KMS-11 (cell line): ENCODE measurements around the gene KCNJ4.

Experiments used
- H2AFZ ChIP-seq: fragments of 200-600 bp; sonication (generic); 2 replicates; pipeline ENCODE4 v1.6.1; 2016; ENCODE audit warnings: antibody characterized with exemption, mixed run types, low read depth
- H3K27ac ChIP-seq: fragments of 200-600 bp; sonication (generic); 2 replicates; pipeline ENCODE4 v1.6.1; 2016; ENCODE audit warnings: mild to moderate bottlenecking, mixed run types
- H3K27me3 ChIP-seq: fragments of 200-600 bp; sonication (generic); 2 replicates; pipeline ENCODE4 v1.6.1; 2017; ENCODE audit warnings: mild to moderate bottlenecking, low read depth, mixed run types, moderate library complexity; ENCODE audit not compliant: insufficient read depth
- H3K36me3 ChIP-seq: fragments of 200-600 bp; sonication (generic); 2 replicates; pipeline ENCODE4 v1.6.1; 2017; ENCODE audit warnings: mild to moderate bottlenecking, mixed run types; ENCODE audit not compliant: insufficient read depth
- H3K4me1 ChIP-seq: fragments of 200-600 bp; sonication (generic); 2 replicates; pipeline ENCODE4 v1.6.1; 2016; ENCODE audit warnings: mild to moderate bottlenecking, low read depth, mixed run types; ENCODE audit not compliant: poor library complexity, severe bottlenecking
- H3K4me2 ChIP-seq: fragments of 200-600 bp; sonication (generic); 2 replicates; pipeline ENCODE4 v1.7.0; 2016; ENCODE audit warnings: mild to moderate bottlenecking, mixed run types
- H3K4me3 ChIP-seq: fragments of 200-600 bp; sonication (generic); IDR thresholded peaks from 2 replicates; pipeline ENCODE4 v1.6.1; 2017; ENCODE audit warnings: low read depth, low read length, mixed read lengths; ENCODE audit not compliant: insufficient read depth
- H3K79me2 ChIP-seq: fragments of 200-600 bp; sonication (generic); 2 replicates; pipeline ENCODE4 v1.6.1; 2016; ENCODE audit warnings: low read depth, mixed run types; ENCODE audit not compliant: insufficient read depth
- H3K9ac ChIP-seq: fragments of 200-600 bp; sonication (generic); 2 replicates; pipeline ENCODE4 v1.6.1; 2016; ENCODE audit warnings: mild to moderate bottlenecking, mixed run types
- H4K20me1 ChIP-seq: fragments of 200-600 bp; sonication (generic); 2 replicates; pipeline ENCODE4 v1.6.1; 2016; ENCODE audit warnings: mild to moderate bottlenecking, mixed run types; ENCODE audit not compliant: insufficient read depth
- TF ChIP-seq, protein P1 (sequence below): fragments of 200-600 bp; sonication (generic); conservative IDR thresholded peaks from 2 replicates; pipeline ENCODE4 v1.6.1; 2017; ENCODE audit warnings: low read depth, mild to moderate bottlenecking, antibody characterized with exemption, low read length, moderate library complexity, mixed read lengths

The KCNJ4 gene

DNA sequence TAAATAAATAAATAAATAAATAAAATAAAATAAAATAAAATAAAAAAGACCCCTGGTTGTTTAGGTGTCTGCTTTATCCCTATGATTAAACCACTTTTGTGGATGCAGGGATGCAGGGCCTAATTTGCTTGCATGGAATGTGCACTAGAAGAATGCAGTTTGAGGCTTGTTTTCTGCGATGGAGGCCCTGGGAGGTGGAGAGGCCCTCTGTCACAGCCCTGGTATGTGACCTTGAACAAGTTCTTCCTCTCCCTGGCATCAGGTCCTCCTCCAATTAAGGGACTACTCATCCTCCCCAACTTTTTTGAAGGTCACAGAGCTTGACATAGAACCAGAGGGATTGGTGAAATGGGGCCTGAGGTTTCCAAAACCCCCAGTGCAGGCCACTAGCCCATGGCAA lies 22.7 kb downstream of the KCNJ4 start:
- no peaks in the 10 kb centered on the region for H4K20me1 ChIP-seq
- H3K27ac ChIP-seq, result no peak overlapping the region
- H3K36me3 ChIP-seq, result no peaks in the 10 kb centered on the region
- H3K4me1 ChIP-seq, result no peaks in the 10 kb centered on the region
- H2AFZ ChIP-seq, result no peak overlapping the region
- H3K4me2 ChIP-seq, result no peak overlapping the region
- TF ChIP-seq, protein P1, sequence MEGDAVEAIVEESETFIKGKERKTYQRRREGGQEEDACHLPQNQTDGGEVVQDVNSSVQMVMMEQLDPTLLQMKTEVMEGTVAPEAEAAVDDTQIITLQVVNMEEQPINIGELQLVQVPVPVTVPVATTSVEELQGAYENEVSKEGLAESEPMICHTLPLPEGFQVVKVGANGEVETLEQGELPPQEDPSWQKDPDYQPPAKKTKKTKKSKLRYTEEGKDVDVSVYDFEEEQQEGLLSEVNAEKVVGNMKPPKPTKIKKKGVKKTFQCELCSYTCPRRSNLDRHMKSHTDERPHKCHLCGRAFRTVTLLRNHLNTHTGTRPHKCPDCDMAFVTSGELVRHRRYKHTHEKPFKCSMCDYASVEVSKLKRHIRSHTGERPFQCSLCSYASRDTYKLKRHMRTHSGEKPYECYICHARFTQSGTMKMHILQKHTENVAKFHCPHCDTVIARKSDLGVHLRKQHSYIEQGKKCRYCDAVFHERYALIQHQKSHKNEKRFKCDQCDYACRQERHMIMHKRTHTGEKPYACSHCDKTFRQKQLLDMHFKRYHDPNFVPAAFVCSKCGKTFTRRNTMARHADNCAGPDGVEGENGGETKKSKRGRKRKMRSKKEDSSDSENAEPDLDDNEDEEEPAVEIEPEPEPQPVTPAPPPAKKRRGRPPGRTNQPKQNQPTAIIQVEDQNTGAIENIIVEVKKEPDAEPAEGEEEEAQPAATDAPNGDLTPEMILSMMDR, result no peak
- H3K4me3 ChIP-seq, result no peak overlapping the region
- H3K27me3 ChIP-seq, result no peaks in the 10 kb centered on the region
- H3K9ac ChIP-seq, result no peak overlapping the region
- no peaks in the 10 kb centered on the region for H3K79me2 ChIP-seq

DNA sequence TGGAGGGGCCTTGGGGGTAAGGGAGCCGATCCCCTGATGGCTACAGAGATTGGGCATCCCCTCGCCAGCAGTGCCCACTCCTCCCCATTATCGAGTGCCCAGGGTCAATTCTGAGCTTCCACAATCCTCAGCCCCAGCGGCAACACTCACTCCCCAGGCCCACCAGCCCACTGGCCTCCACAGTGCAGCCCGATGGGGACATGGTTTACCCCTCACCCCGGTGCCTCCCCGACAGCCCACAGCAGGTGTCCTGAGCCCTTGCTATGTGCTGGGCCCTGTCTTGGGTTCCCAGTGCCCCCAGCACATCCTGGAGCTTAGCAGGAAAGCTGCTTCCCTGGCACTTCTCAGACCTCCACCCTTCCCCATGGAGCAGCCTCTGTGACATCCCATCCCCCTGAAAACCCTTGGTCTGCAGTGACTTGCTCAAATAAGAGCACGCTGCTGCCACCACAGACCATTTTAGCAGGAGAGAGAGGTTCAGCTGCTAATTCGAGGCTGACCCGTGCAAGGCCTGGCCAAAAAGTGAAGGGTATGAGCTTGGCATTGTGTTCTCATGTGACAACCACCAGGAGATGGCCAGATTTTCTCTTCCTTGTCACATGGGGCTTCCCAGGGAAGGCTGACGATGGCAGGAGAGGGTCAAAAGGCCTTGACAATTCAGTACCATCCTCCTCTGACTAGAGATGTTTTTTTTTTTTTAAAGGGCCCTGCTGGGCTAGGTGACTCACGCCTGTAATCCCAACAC lies 23.6 kb downstream of the KCNJ4 start:
- TF ChIP-seq, protein P1, result no peak
- no peaks in the 10 kb centered on the region for H3K27me3 ChIP-seq
- H4K20me1 ChIP-seq, result no peaks in the 10 kb centered on the region
- H3K79me2 ChIP-seq, result no peaks in the 10 kb centered on the region
- no peaks in the 10 kb centered on the region for H3K36me3 ChIP-seq
- H3K9ac ChIP-seq, result no peak overlapping the region
- no peaks in the 10 kb centered on the region for H3K4me1 ChIP-seq
- H2AFZ ChIP-seq, result no peak overlapping the region
- H3K27ac ChIP-seq, result no peak overlapping the region
- H3K4me3 ChIP-seq, result no peak overlapping the region
- no peak overlapping the region for H3K4me2 ChIP-seq

DNA sequence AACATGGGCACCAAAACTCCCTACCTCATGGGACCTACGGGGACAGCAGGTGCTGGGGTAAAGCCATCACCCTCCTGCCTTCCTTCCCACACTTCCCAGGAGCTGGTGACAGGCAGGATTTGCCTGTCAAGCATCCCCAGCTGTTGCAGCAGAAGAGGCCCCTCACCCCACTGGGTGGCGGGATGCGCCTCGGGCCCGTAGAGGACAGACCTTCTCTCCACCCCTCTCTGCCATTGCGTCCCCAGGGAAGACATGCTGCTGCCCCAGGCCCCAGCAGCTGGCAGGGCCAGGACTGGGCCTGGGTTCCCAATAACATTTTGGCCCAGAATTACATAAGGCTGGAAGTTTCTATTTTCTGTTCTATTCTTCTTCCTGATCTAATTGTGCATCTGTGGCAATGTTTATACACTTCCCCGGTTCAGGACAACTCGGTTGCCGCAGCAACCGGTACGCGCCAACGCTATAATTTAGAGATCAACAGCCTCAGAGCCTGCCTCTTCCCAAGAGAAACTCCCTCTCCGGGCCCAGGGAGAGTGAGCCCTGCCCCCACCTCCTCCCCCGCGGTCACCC lies 25.4 kb downstream of the KCNJ4 start:
- Histone ChIP-seq H2AFZ (no peak overlapping the region), H4K20me1 (no peaks in the 10 kb centered on the region), H3K4me1 (no peaks in the 10 kb centered on the region), H3K9ac (no peak overlapping the region), H3K27me3 (no peaks in the 10 kb centered on the region), H3K79me2 (no peaks in the 10 kb centered on the region), H3K4me3 (no peak overlapping the region), H3K27ac (no peak overlapping the region), H3K4me2 (no peak overlapping the region), H3K36me3 (no peaks in the 10 kb centered on the region)
- TF ChIP-seq, protein P1, result no peak

DNA sequence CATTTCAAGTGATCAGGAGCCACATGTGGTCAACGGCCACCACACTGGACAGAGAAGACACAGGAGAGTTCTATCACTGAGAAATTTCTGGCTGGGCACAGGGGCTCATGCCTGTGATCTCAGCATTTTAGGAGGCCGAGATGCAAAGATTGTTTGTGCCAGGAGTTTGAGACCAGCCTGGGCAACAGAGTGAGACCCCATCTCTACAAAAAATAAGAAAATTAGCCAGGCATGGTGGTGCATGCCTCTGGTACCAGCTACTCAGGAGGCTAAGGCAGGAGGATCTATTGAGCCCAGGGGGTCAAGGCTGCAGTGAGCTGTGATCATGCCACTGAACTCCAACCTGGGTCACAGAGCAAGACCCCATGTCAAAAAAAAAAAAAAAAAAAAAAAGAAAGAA lies 26.3 kb downstream of the KCNJ4 start:
- no peaks in the 10 kb centered on the region for H3K36me3 ChIP-seq
- no peaks in the 10 kb centered on the region for H4K20me1 ChIP-seq
- H3K27ac ChIP-seq, result no peak overlapping the region
- no peak overlapping the region for H3K4me3 ChIP-seq
- no peaks in the 10 kb centered on the region for H3K27me3 ChIP-seq
- no peaks in the 10 kb centered on the region for H3K79me2 ChIP-seq
- no peak overlapping the region for H3K4me2 ChIP-seq
- TF ChIP-seq, protein P1, result no peak
- H3K4me1 ChIP-seq, result no peaks in the 10 kb centered on the region
- H2AFZ ChIP-seq, result no peak overlapping the region
- H3K9ac ChIP-seq, result no peak overlapping the region
